Psoas muscle (tissue), 8 donors: ENCODE data around the gene NEURL2. TPM values are rescaled to one million over a fixed set of nuclear protein-coding genes. Genes with fewer than 3 reads are reported as not detected.

ENCODE experiments used
- ATAC-seq, 4 donors: fragments of 200-7000 bp; cut with Tn5 transposase; one replicate each; pipeline ENCODE4 v1.9.1; 2020; ENCODE audit warnings: moderate library complexity in 3 of 4, mild to moderate bottlenecking in 2 of 4
- DNase-seq, 2 donors: peaks; one replicate each; pipeline ENCODE4 v3.0.0-alpha.2; 2020
- H3K27ac ChIP-seq: fragments of 200-600 bp; one replicate; pipeline ENCODE4 v1.8.0; 2022
- H3K27me3 ChIP-seq, 3 donors: fragments of 200-600 bp in 1 of 3; one replicate each; pipeline versions ENCODE4 v1.6.1 to v1.8.0; 2013 to 2022; ENCODE audit warnings: low read length in 2 of 3, mild to moderate bottlenecking in 2 of 3, moderate library complexity in 1 of 3; ENCODE audit not compliant: insufficient read depth in 3 of 3
- H3K36me3 ChIP-seq, 2 donors: fragments of 200-600 bp in 1 of 2; one replicate each; pipeline versions ENCODE4 v1.6.1 to v1.8.0; 2013 to 2022; ENCODE audit warnings: low read depth in 1 of 2, mild to moderate bottlenecking in 1 of 2, moderate library complexity in 1 of 2; ENCODE audit not compliant: insufficient read depth in 1 of 2
- H3K4me1 ChIP-seq: fragments of 200-600 bp; one replicate; pipeline ENCODE4 v1.8.0; 2022
- H3K4me3 ChIP-seq: fragments of 200-600 bp; one replicate; pipeline ENCODE4 v1.8.0; 2022; ENCODE audit warnings: mild to moderate bottlenecking
- H3K9me3 ChIP-seq: fragments of 200-600 bp; one replicate; pipeline ENCODE4 v1.8.0; 2022
- WGBS, 3 donors: extraction: QIAGEN DNeasy Blood & Tissue Kit; methylation state at CpG; one replicate each; pipeline versions ENCODE4 v1.1.6 to v1.1.7; 2013; 5-methylcytosine and 5-hydroxymethylcytosine counted together
- intact Hi-C, 2 donors: fragments of 100-400 bp; cut with DNase I; formaldehyde crosslinking; loops; one replicate each; pipeline versions ENCODE4 v1.11.0 to v1.14.2; 2022
- polyA plus RNA-seq, 3 donors: library from polyadenylated mRNA; stranded (reverse); fragments of 200-250 nt; gene quantifications; one replicate each; pipeline ENCODE4 v1.2.3, GENCODE V29; 2013
- total RNA-seq, 4 donors: library from RNA; stranded (reverse); fragmentation: NEBNext Ultra II Directional in 2 of 4; extraction: Animal tissue kit (Norgen Biotek cat#: 25700) in 2 of 4; gene quantifications; one replicate each; pipeline versions ENCODE4 v1.2.1 to v1.2.4, GENCODE V29; 2021 to 2023
- TF ChIP-seq, protein P1 (sequence below): fragments of 200-600 bp; IDR thresholded peaks from one replicate; pipeline ENCODE4 v1.8.0; 2022; ENCODE audit warnings: antibody characterized with exemption
- donor health status: healthy with polysubstance abuse.
- donor health status: DM: no; HTN: no; CAD: no; lungs with moderate emphysema.
- donor health status: Bipolar disorder and iron deficiency.
- donor health status: healthy.
- donor health status: DM: yes; HTN: yes; CAD: no.
- donor health status: DM: no; HTN: no; CAD: no.
- donor health status: DM: no; HTN: no; CAD: no.
- donor health status: DM: yes; HTN: yes; CAD: no.

Gene NEURL2
- total and polyA plus RNA-seq, 7 donors: 4.3 to 11.8 (median 7.9) TPM

- Histone ChIP-seq H3K27me3 (peaks cover 0 to 17% (median 4%) of the 10 kb centered on the region in 3 donors), H3K4me1 (peaks cover 12% of the 10 kb centered on the region), H3K9me3 (no peaks in the 10 kb centered on the region), H3K4me3 (no peak overlapping the region), H3K27ac (no peak overlapping the region), H3K36me3 (no peaks in the 10 kb centered on the region)
- ATAC-seq (no peak), DNase-seq (no peak)
- TF ChIP-seq, protein P1, sequence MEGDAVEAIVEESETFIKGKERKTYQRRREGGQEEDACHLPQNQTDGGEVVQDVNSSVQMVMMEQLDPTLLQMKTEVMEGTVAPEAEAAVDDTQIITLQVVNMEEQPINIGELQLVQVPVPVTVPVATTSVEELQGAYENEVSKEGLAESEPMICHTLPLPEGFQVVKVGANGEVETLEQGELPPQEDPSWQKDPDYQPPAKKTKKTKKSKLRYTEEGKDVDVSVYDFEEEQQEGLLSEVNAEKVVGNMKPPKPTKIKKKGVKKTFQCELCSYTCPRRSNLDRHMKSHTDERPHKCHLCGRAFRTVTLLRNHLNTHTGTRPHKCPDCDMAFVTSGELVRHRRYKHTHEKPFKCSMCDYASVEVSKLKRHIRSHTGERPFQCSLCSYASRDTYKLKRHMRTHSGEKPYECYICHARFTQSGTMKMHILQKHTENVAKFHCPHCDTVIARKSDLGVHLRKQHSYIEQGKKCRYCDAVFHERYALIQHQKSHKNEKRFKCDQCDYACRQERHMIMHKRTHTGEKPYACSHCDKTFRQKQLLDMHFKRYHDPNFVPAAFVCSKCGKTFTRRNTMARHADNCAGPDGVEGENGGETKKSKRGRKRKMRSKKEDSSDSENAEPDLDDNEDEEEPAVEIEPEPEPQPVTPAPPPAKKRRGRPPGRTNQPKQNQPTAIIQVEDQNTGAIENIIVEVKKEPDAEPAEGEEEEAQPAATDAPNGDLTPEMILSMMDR: no peak
- intact Hi-C loops: no loop called here
- 46 to 56% (median 50%) methylated on average over 5 of the region's 5 CpGs for WGBS, 3 donors
Measured at GRCh38 chr20:45913116-45913515, 22.1 kb upstream of the NEURL2 start.

- intact Hi-C loops: no loop called here
- ATAC-seq (no peak), DNase-seq (no peak)
- Histone ChIP-seq H3K27me3 (peaks cover 0 to 17% (median 4%) of the 10 kb centered on the region in 3 donors), H3K4me3 (peak overlapping the region; percentile 65), H3K27ac (peak overlapping the region; percentile 65), H3K36me3 (no peaks in the 10 kb centered on the region), H3K9me3 (no peaks in the 10 kb centered on the region), H3K4me1 (peaks cover 12% of the 10 kb centered on the region)
- TF ChIP-seq, protein P1: no peak
- WGBS, 3 donors: 20 to 22% (median 21%) methylated on average over 4 of the region's 4 CpGs
Measured at GRCh38 chr20:45912344-45912682, 21.3 kb upstream of the NEURL2 start.

DNA sequence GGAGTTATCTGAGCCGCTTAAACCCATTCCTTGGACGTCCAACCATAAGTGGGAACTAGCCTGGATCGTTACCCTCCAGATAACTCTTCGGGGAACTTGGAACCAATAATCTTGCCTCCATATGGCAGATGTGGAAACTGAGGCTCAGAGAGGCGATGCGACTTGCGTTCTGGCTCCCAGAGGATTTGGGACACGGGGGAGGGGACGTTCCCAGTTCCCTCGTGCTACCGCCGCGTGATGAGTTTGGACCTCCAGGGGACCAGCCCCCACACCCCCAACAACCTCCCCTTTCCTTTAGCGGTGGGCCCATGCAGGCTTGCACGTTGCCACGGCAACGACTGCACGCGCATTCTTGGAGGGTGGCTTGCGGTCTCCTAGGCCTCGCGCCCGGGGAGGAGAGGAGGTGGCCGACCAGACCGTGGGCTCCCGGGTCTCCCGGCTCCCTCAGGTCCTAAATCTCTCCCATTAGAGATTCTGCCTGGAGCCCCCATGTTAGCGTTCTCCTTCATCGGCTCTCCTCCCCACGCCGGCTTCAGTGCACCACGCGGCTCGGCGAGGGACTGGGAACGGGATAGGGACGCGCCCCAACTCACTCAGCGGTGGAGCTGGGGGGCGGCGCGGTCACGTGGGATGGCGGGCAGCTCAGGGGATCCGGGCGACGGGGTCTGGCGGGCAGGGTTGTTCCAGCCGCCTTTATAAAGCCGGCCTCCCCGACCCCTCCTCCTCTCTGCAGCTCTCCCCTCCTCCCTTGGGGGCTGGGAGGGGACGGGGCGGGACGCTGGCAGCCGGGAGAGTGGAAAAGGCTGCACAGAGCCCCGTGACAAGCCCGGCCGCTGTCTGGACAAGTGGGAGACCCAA, 20.7 kb upstream of the NEURL2 start, which contains the start of gene PLTP:
PLTP (minus strand) TSS at position 670 of the 858 bp plus-strand sequence. CDS start 703 bp downstream, outside the sequence.
- ATAC-seq (peak; percentile 34 to 55 (median 37)), DNase-seq (peak; percentile 75 to 82)
- TF ChIP-seq, protein P1: no peak
- no peaks in the 10 kb centered on the region for H3K36me3 ChIP-seq
- intact Hi-C loops: no loop called here
- no peaks in the 10 kb centered on the region for H3K9me3 ChIP-seq
- 1% methylated on average over 47 to 58 of the region's 58 CpGs for whole genome bisulfite sequencing, 3 donors
- peaks cover 0 to 17% (median 4%) of the 10 kb centered on the region in 3 donors for H3K27me3 ChIP-seq
- peaks cover 12% of the 10 kb centered on the region for H3K4me1 ChIP-seq
- H3K4me3 ChIP-seq: peak within 1 kb of the TSS; percentile 65
- H3K27ac ChIP-seq: peak within 1 kb of the TSS; percentile 65

DNA sequence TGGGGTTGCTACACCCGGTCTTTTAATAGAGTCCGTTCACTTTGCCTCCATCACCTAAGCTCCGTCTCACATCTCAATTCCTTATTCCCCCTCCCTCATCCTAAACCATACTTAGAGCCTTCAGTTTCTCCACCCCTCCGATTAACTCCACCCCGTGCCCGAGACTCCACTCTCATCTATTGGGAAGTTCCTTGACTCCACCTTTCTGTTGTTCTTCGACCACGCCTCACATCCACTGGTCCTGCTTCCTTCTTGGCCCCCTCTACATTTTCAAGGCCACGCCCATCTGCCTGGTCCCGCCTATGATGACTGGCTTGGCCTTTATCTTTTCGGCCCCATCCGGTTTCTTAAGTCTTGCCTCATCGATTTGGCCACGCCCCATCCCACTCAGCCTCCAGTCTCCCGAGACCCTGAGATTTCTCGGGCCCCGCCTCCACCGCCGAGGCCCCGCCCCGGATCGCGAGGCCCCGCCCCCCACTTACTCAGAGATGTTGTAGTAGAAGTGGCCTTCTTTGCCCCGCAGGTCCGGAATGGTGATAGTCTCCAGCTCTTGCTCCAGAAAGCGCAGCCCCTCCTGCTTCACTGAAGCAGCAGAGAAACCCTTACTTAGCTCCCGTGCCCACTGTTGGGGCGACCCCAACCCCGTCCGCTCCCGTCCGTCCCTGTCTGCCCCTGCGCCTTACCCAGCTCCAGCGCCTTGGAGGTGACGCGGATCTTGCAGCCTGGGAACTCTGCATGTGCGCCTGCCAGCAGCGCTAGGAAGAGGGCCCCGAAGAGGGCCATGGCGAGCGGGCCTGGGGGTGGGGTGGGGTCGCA, 19.9 kb upstream of the NEURL2 start:
- intact Hi-C loops: no loop called here

More for the DNA sequence above, 19.9 kb upstream of the NEURL2 start:
- H3K27ac ChIP-seq: peak overlapping the region; percentile 65
- peaks cover 0 to 3% of the 10 kb centered on the region in 2 donors for H3K36me3 ChIP-seq
- H3K9me3 ChIP-seq: no peaks in the 10 kb centered on the region
- WGBS, 3 donors: 6 to 8% (median 8%) methylated on average over 43 of the region's 43 CpGs
- H3K4me1 ChIP-seq: peaks cover 12% of the 10 kb centered on the region
- DNase-seq: peak; percentile 95 to 97
- peaks cover 0 to 17% (median 4%) of the 10 kb centered on the region in 3 donors for H3K27me3 ChIP-seq
- H3K4me3 ChIP-seq: peak overlapping the region; percentile 65
- TF ChIP-seq, protein P1: no peak
- ATAC-seq: peak; percentile 83 to 89 (median 87)
